ENCODE results near the gene KRT6B. TPM values are rescaled to one million over a fixed set of nuclear protein-coding genes. Genes with fewer than 3 reads are reported as not detected.

Gene KRT6B
- total and polyA plus RNA-seq, 2 of the 8 experiments (the other 6 are each of a cell fraction or from before 2014, with no cell fraction given), result not detected

DNA sequence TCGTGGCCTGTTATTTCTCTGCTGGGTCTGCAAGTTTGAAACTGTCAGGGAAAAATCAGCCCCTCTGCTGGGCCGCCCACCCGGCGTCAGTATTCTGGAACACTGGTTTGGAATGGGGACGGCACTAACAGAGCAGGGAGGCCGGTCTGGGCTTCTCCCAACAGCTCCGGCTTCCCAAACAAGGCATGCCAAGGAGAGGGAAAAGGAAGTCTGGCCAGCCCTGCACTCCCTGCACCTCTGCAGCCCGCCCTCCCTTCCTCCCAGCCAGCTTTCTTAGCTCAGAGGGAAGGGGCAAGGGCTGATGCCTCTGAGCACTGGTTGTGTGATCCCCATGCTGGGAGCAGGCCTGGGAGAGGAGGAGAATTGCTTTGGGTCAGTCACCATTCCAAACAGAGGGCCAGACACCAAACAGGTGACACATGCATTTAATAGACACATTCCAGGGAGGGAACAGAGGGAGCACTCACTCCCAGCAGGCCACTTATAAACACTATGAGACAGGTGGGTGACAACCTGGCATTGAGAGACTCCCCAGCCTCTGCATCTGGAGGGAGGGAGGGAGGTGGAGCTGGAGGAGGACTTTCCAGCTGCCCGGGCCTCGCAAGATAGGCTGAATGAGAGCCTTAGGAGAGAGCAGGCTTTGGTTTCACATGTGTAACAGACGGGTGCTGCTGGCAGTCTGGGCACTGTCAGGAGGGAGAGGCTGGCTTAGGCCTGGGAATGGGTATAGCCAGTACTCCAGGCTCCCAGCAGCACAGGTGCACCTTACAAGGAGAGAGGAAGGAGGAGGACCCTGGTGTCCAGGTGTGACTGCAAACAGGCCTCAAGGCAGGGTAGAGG, 28.1 kb downstream of the KRT6B start:
- Histone ChIP-seq H2AK5ac (ENCODE audit: low read depth, low read length) (no peak overlapping the region), H3K23ac (ENCODE audit: insufficient read length) (no peak overlapping the region), H4K8ac (ENCODE audit: extremely low read depth, insufficient read depth, low read length) (peak overlapping the region; percentile 12), H3K36me3 (ENCODE audit: control insufficient read depth in 2 of 4, insufficient read depth in 4 of 4, low read length in 3 of 4) (no peaks in the 10 kb centered on the region), H3K4ac (replicated peaks; ENCODE audit: insufficient read length, low read depth, low read length) (no peak overlapping the region), H3K9ac (replicated peaks in 1 of 4; ENCODE audit: extremely low read depth in 1 of 4, low read depth in 3 of 4, low read length in 3 of 4) (no peak overlapping the region), H3K27me3 (replicated peaks in 1 of 4; ENCODE audit: control insufficient read depth in 3 of 4, extremely low read depth in 1 of 4, insufficient read depth in 3 of 4, low read length in 3 of 4) (no peaks in the 10 kb centered on the region), H3K9me3 (ENCODE audit: insufficient read depth in 2 of 2, low read depth in 1 of 2, low read length in 1 of 2) (no peaks in the 10 kb centered on the region), H4K20me1 (replicated peaks in 1 of 2; ENCODE audit: control insufficient read depth in 1 of 2, insufficient read depth in 2 of 2, low read length in 2 of 2) (no peaks in the 10 kb centered on the region), H2BK15ac (ENCODE audit: low read length) (no peak overlapping the region), H3K23me2 (ENCODE audit: low read depth, low read length) (no peaks in the 10 kb centered on the region; the same call in 1 of the 2 replicates), H2BK5ac (ENCODE audit: low read depth, low read length) (no peak overlapping the region), H4K91ac (replicated peaks; ENCODE audit: insufficient read length, low read length) (no peak overlapping the region), H2AFZ (ENCODE audit: low read length) (peak overlapping the region; percentile 5; the same call in 1 of the 2 replicates), H2BK12ac (ENCODE audit: low read depth, low read length) (0 out of 2 replicates have a peak overlapping the region, but pooled peaks have one; percentile 75), H4K5ac (ENCODE audit: insufficient read length, low read depth, low read length) (no peak overlapping the region), H2BK20ac (ENCODE audit: low read length) (no peak overlapping the region), H3K27ac (ENCODE audit: low read depth, low read length) (no peak overlapping the region), H3K4me3 (ENCODE audit: extremely low read depth in 1 of 4, insufficient read depth in 2 of 4, low read depth in 3 of 4, low read length in 4 of 4) (no peak overlapping the region), H3K79me1 (ENCODE audit: low read depth, low read length) (no peaks in the 10 kb centered on the region), H3K18ac (ENCODE audit: extremely low read depth, low read length) (no peak overlapping the region), H3K56ac (replicated peaks; ENCODE audit: insufficient read length, low read depth, low read length) (no peak overlapping the region), H3K4me2 (ENCODE audit: insufficient read depth in 1 of 2, low read depth in 2 of 2, low read length in 2 of 2) (no peak overlapping the region), H3K79me2 (ENCODE audit: control insufficient read depth in 1 of 2, insufficient read depth in 2 of 2, low read length in 2 of 2) (no peaks in the 10 kb centered on the region), H3K14ac (ENCODE audit: insufficient read length) (no peak overlapping the region), H3K4me1 (replicated peaks in 1 of 4; ENCODE audit: control insufficient read depth in 3 of 4, insufficient read depth in 4 of 4, low read length in 3 of 4) (no peaks in the 10 kb centered on the region; a peak in 2 of 7 replicates), H2BK120ac (replicated peaks; ENCODE audit: low read depth, low read length) (no peak overlapping the region)
- no peak for DNase-seq (ENCODE audit: low read depth in 1 of 2, low spot score in 2 of 2)
- ChIA-PET POLR2A (ENCODE audit: partially characterized antibody) (interaction anchor here (0.7 kb wide), 2 partner anchors 418 to 587 kb away, joined by 3 read pairs; no protein-coding TSS in a partner anchor), CTCF (ENCODE audit: partially characterized antibody) (interaction anchor here (1.0 to 4.7 kb wide), 8 partner anchors 10 to 162 kb away, joined by 3 to 16 read pairs (median 8); partner anchors contain the start of gene KRT75)
- WGBS, 2 experiments (ENCODE audit: extremely low coverage in 1 of 2, insufficient coverage in 1 of 2, insufficient read length in 1 of 2, insufficient replicate concordance in 2 of 2, low coverage in 1 of 2, low lambda C conversion rate in 2 of 2, missing lambda C conversion rate in 1 of 2), result 82% methylated on average over 9 of the region's 11 CpGs; no CpG with 5 or more reads in 1 of the 2 experiments
- no peak for FAIRE-seq
